K562 (cell line): Measurements from ENCODE around the gene ST7. TPM values are rescaled to one million over a fixed set of nuclear protein-coding genes. Genes with fewer than 3 reads are reported as not detected.

Experiments
- CBX8 ChIP-seq: fragments of 200-600 bp; sonication (generic); IDR thresholded peaks from 2 replicates; pipeline ENCODE4 v1.6.1; 2012; ENCODE audit warnings: borderline replicate concordance, mixed run types, low read depth, mild to moderate bottlenecking, moderate library complexity, mixed read lengths, low read length, control low read depth, inconsistent platforms; ENCODE audit not compliant: poor library complexity, severe bottlenecking; ENCODE audit errors: extremely low read depth
- FOXJ3 ChIP-seq: sonication (generic); formaldehyde crosslinking; IDR thresholded peaks from 2 replicates; pipeline ENCODE4 v1.4.0; 2020; ENCODE audit warnings: mild to moderate bottlenecking, missing genetic modification reagents
- JUN ChIP-seq, 2 experiments: sonication (generic) in 1 of 2; formaldehyde crosslinking in 1 of 2; IDR thresholded peaks; 2 replicates each; pipeline versions ENCODE4 v1.6.1 to v1.8.0; 2012 to 2022; ENCODE audit warnings: borderline replicate concordance in 2 of 2, mild to moderate bottlenecking in 2 of 2, improper control_type of control experiment in 1 of 2, low read depth in 1 of 2, low read length in 1 of 2, missing genetic modification reagents in 1 of 2
- KAT2B ChIP-seq: IDR thresholded peaks from one replicate; pipeline ENCODE4 v1.6.1; 2012; ENCODE audit warnings: low read depth, mild to moderate bottlenecking, control low read depth, inconsistent platforms, low read length, moderate library complexity
- NCOA4 ChIP-seq: fragments of 450-650 bp; IDR thresholded peaks from 2 replicates; pipeline ENCODE4 v1.6.1; 2018; ENCODE audit warnings: mild to moderate bottlenecking; ENCODE audit not compliant: partially characterized antibody
- SAFB2 ChIP-seq: fragments of 200-400 bp; formaldehyde crosslinking; IDR thresholded peaks from 2 replicates; pipeline ENCODE4 v1.6.1; 2018; ENCODE audit warnings: borderline replicate concordance, low read length, low read depth, moderate library complexity; ENCODE audit not compliant: severe bottlenecking
- SAP30 ChIP-seq: fragments of 200-600 bp; sonication (generic); IDR thresholded peaks from 2 replicates; pipeline ENCODE4 v1.6.1; 2012; ENCODE audit warnings: borderline replicate concordance, low read depth, mild to moderate bottlenecking, moderate library complexity, low read length, control low read depth, inconsistent platforms; ENCODE audit not compliant: insufficient read depth, poor library complexity, severe bottlenecking
- SMARCA5 ChIP-seq: fragments of 450-650 bp; IDR thresholded peaks from 2 replicates; pipeline ENCODE4 v1.6.1; 2016
- SP1 ChIP-seq: sonication (generic); formaldehyde crosslinking; IDR thresholded peaks from 2 replicates; pipeline ENCODE4 v1.8.1; 2022; ENCODE audit warnings: mild to moderate bottlenecking, missing genetic modification reagents
- U2AF1 ChIP-seq: fragments of 200-400 bp; formaldehyde crosslinking; optimal IDR thresholded peaks from 2 replicates; pipeline ENCODE3; 2017; ENCODE audit warnings: mild to moderate bottlenecking, low read depth, low read length, moderate library complexity
- ZFX ChIP-seq: sonication (generic); formaldehyde crosslinking; IDR thresholded peaks from 2 replicates; pipeline ENCODE4 v1.8.0; 2022; ENCODE audit warnings: mild to moderate bottlenecking, missing genetic modification reagents, moderate library complexity
- ZNF121 ChIP-seq: sonication (generic); formaldehyde crosslinking; conservative IDR thresholded peaks from 2 replicates; pipeline ENCODE4 v1.8.0; 2022; ENCODE audit warnings: missing genetic modification reagents
- ZNF174 ChIP-seq: fragments of 250-450 bp; sonication (Bioruptor Pico); IDR thresholded peaks from 2 replicates; pipeline ENCODE4 v1.4.0; 2020; ENCODE audit warnings: mild to moderate bottlenecking
- ZNF224 ChIP-seq: sonication (generic); formaldehyde crosslinking; IDR thresholded peaks from 2 replicates; pipeline ENCODE4 v1.8.0; 2022; ENCODE audit warnings: mild to moderate bottlenecking, missing genetic modification reagents
- ZNF316 ChIP-seq: fragments of 450-650 bp; IDR thresholded peaks from 2 replicates; pipeline ENCODE4 v1.6.1; 2016
- ZNF384 ChIP-seq: IDR thresholded peaks from 2 replicates; pipeline ENCODE4 v1.6.1; 2012; ENCODE audit warnings: low read depth, low read length, improper control_type of control experiment
- ZNF507 ChIP-seq: conservative IDR thresholded peaks from 2 replicates; pipeline ENCODE4 v1.6.1; 2017; ENCODE audit warnings: missing genetic modification characterization, missing compliant biosample characterization
- polyA plus RNA-seq, 8 experiments: library from polyadenylated mRNA; depleted of rRNA in 4 of 8; stranded (reverse) in 5 of 8; unstranded in 3 of 8; fragments of >200 nt; fragmentation: Nextera tagmentation in 2 of 8; fragmentation: Illumina TruSeq in 1 of 8; extraction: Ambion mirVana in 2 of 8; extraction: Trizol in 1 of 8; gene quantifications; 2 replicates each; pipeline versions ENCODE4 v1.2.1 to v1.2.3, GENCODE V29; 2011 to 2014; ENCODE audit warnings: inconsistent platforms in 1 of 8, missing spikeins in 1 of 8
- total RNA-seq, 7 experiments: library from RNA; depleted of rRNA in 6 of 7; stranded (reverse); fragments of >200 nt in 6 of 7; fragmentation: Illumina TruSeq in 2 of 7; extraction: Trizol in 2 of 7; gene quantifications; 2 replicates each; pipeline versions ENCODE4 v1.2.1 to v1.2.3, GENCODE V29; 2011 to 2021; ENCODE audit warnings: low replicate concordance in 1 of 7
- TF ChIP-seq, protein P1 (sequence below): sonication (generic); formaldehyde crosslinking; IDR thresholded peaks from 2 replicates; pipeline ENCODE4 v1.8.1; 2023; ENCODE audit warnings: mild to moderate bottlenecking, missing genetic modification reagents
- TF ChIP-seq, protein P2 (sequence below): fragments of 250-450 bp; sonication (Bioruptor Pico); IDR thresholded peaks from 2 replicates; pipeline ENCODE4 v1.4.0; 2020
- TF ChIP-seq, protein P3 (sequence below): sonication (generic); IDR thresholded peaks from 2 replicates; pipeline ENCODE4 v1.6.1; 2016

ST7 gene
- total and polyA plus RNA-seq, 9 of the 15 experiments (the other 6 are each of a cell fraction or from before 2014, with no cell fraction given), result 23.9 to 56.3 (median 36.9) TPM

DNA sequence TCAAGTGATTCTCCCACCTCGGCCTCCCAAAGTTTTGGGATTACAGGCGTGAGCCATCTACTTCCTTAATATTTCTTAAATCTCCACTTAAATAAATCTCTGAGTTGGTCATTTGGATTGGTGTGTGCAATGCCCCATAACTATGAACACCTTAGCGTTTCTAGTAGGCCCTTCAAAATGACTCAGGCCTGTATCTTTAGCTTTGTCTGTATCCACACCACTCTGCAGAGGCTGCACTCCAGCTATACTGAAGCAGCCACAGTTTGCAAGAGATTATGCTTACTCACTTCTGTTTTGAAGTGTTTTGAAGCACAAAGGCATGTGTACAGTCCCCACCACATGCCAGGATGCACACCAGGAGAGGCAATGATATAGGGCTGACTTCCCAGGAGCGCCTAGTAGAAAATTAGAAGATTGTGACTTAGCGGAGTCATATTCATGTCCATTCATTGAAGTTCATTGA is 2.4 kb upstream of the ST7 start (continued):
- TF ChIP-seq, protein P1, sequence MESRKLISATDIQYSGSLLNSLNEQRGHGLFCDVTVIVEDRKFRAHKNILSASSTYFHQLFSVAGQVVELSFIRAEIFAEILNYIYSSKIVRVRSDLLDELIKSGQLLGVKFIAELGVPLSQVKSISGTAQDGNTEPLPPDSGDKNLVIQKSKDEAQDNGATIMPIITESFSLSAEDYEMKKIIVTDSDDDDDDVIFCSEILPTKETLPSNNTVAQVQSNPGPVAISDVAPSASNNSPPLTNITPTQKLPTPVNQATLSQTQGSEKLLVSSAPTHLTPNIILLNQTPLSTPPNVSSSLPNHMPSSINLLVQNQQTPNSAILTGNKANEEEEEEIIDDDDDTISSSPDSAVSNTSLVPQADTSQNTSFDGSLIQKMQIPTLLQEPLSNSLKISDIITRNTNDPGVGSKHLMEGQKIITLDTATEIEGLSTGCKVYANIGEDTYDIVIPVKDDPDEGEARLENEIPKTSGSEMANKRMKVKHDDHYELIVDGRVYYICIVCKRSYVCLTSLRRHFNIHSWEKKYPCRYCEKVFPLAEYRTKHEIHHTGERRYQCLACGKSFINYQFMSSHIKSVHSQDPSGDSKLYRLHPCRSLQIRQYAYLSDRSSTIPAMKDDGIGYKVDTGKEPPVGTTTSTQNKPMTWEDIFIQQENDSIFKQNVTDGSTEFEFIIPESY (CRISPR knock-in tag), result no peak
- TF ChIP-seq NCOA4, result peak; percentile 7
- no peak for TF ChIP-seq U2AF1
- no peak for TF ChIP-seq ZNF174 (CRISPR knock-in tag)
- TF ChIP-seq SAFB2, result no peak
- TF ChIP-seq KAT2B, result no peak
- TF ChIP-seq, protein P2, sequence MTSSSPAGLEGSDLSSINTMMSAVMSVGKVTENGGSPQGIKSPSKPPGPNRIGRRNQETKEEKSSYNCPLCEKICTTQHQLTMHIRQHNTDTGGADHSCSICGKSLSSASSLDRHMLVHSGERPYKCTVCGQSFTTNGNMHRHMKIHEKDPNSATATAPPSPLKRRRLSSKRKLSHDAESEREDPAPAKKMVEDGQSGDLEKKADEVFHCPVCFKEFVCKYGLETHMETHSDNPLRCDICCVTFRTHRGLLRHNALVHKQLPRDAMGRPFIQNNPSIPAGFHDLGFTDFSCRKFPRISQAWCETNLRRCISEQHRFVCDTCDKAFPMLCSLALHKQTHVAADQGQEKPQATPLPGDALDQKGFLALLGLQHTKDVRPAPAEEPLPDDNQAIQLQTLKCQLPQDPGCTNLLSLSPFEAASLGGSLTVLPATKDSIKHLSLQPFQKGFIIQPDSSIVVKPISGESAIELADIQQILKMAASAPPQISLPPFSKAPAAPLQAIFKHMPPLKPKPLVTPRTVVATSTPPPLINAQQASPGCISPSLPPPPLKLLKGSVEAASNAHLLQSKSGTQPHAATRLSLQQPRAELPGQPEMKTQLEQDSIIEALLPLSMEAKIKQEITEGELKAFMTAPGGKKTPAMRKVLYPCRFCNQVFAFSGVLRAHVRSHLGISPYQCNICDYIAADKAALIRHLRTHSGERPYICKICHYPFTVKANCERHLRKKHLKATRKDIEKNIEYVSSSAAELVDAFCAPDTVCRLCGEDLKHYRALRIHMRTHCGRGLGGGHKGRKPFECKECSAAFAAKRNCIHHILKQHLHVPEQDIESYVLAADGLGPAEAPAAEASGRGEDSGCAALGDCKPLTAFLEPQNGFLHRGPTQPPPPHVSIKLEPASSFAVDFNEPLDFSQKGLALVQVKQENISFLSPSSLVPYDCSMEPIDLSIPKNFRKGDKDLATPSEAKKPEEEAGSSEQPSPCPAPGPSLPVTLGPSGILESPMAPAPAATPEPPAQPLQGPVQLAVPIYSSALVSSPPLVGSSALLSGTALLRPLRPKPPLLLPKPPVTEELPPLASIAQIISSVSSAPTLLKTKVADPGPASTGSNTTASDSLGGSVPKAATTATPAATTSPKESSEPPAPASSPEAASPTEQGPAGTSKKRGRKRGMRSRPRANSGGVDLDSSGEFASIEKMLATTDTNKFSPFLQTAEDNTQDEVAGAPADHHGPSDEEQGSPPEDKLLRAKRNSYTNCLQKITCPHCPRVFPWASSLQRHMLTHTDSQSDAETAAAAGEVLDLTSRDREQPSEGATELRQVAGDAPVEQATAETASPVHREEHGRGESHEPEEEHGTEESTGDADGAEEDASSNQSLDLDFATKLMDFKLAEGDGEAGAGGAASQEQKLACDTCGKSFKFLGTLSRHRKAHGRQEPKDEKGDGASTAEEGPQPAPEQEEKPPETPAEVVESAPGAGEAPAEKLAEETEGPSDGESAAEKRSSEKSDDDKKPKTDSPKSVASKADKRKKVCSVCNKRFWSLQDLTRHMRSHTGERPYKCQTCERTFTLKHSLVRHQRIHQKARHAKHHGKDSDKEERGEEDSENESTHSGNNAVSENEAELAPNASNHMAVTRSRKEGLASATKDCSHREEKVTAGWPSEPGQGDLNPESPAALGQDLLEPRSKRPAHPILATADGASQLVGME (CRISPR knock-in tag), result no peak
- peak; percentile 6; the same call in 1 of the 2 replicates for TF ChIP-seq JUN (IDR thresholded peaks at IDR 0.05; ENCODE audit: borderline replicate concordance, low read depth, low read length)
- no peak for TF ChIP-seq JUN (CRISPR knock-in tag; IDR thresholded peaks at IDR 0.05; ENCODE audit: borderline replicate concordance)
- TF ChIP-seq ZFX, result no peak; the same call in none of the 2 replicates
- no peak for TF ChIP-seq SP1
- no peak for TF ChIP-seq ZNF224
- no peak for TF ChIP-seq ZNF384
- no peak for TF ChIP-seq ZNF507 (tag)
- TF ChIP-seq, protein P3, sequence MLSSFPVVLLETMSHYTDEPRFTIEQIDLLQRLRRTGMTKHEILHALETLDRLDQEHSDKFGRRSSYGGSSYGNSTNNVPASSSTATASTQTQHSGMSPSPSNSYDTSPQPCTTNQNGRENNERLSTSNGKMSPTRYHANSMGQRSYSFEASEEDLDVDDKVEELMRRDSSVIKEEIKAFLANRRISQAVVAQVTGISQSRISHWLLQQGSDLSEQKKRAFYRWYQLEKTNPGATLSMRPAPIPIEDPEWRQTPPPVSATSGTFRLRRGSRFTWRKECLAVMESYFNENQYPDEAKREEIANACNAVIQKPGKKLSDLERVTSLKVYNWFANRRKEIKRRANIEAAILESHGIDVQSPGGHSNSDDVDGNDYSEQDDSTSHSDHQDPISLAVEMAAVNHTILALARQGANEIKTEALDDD, result no peak
- TF ChIP-seq ZNF121 (CRISPR knock-in tag), result no peak
- no peak for TF ChIP-seq SMARCA5
- TF ChIP-seq SAP30, result no peak
- no peak for TF ChIP-seq CBX8
- TF ChIP-seq FOXJ3 (CRISPR knock-in tag), result 0 out of 2 replicates have a peak, but pooled peaks have one; percentile 11
- TF ChIP-seq ZNF316, result peak; percentile 82
